ENCODE results near the gene ZNF221.
"Not testable (repeated sequence)": the region's sequence is repeated elsewhere in the genome, so short reads cannot be mapped to it uniquely, and the experiment has no call there.

The ZNF221 gene

GRCh38 chr19:43950834-43951645 is at the start of gene ZNF221:
Gene ZNF221, plus strand, starts transcription at chr19:43951228. Its CDS starts 11,499 bp downstream, at chr19:43962727.
- in situ Hi-C loops (cut with HindIII; ENCODE audit: low sequenced_read_pairs): no loop called here

- in situ Hi-C loops (cut with HindIII; ENCODE audit: low sequenced_read_pairs): no loop called here
These were observed 49.3 kb upstream of the ZNF221 start for GRCh38 chr19:43901395-43902390.

- in situ Hi-C loops (cut with HindIII; ENCODE audit: low sequenced_read_pairs): no loop called here
These were observed 48.6 kb upstream of the ZNF221 start for GRCh38 chr19:43902399-43902798.

GRCh38 chr19:43905897-43906296 is 45.1 kb upstream of the ZNF221 start:
- in situ Hi-C loops (cut with HindIII; ENCODE audit: low sequenced_read_pairs): no loop called here

- in situ Hi-C loops (cut with HindIII; ENCODE audit: low sequenced_read_pairs): no loop called here
These were observed 44.3 kb upstream of the ZNF221 start for GRCh38 chr19:43906774-43907173.

GRCh38 chr19:43908659-43909058 is 42.4 kb upstream of the ZNF221 start:
- in situ Hi-C loops (cut with HindIII; ENCODE audit: low sequenced_read_pairs): no loop called here

GRCh38 chr19:43910884-43911283 is 40.1 kb upstream of the ZNF221 start:
- in situ Hi-C loops (cut with HindIII; ENCODE audit: low sequenced_read_pairs): no loop called here

- in situ Hi-C loops (cut with HindIII; ENCODE audit: low sequenced_read_pairs): no loop called here
These were observed 37.6 kb upstream of the ZNF221 start for GRCh38 chr19:43913383-43913782.

GRCh38 chr19:43914051-43914450 is 37.0 kb upstream of the ZNF221 start:
- in situ Hi-C loops (cut with HindIII; ENCODE audit: low sequenced_read_pairs): no loop called here

GRCh38 chr19:43923875-43924274 is 27.2 kb upstream of the ZNF221 start:
- in situ Hi-C loops (cut with HindIII; ENCODE audit: low sequenced_read_pairs): no loop called here

GRCh38 chr19:43928820-43929219 is 22.2 kb upstream of the ZNF221 start:
- in situ Hi-C loops (cut with HindIII; ENCODE audit: low sequenced_read_pairs): no loop called here

GRCh38 chr19:43934055-43934984 is 16.7 kb upstream of the ZNF221 start:
- in situ Hi-C loops (cut with HindIII; ENCODE audit: low sequenced_read_pairs): no loop called here

- in situ Hi-C loops (cut with HindIII; ENCODE audit: low sequenced_read_pairs): no loop called here
These were observed 15.9 kb upstream of the ZNF221 start, which contains the start of gene ZNF45 for GRCh38 chr19:43934985-43935708. Gene ZNF45, minus strand, starts transcription at chr19:43935282. Its CDS starts 13,097 bp downstream, at chr19:43922185.

GRCh38 chr19:43936188-43936587 is 14.8 kb upstream of the ZNF221 start:
- in situ Hi-C loops (cut with HindIII; ENCODE audit: low sequenced_read_pairs): no loop called here

- in situ Hi-C loops (cut with HindIII; ENCODE audit: low sequenced_read_pairs): no loop called here
These were observed 11.3 kb upstream of the ZNF221 start for GRCh38 chr19:43939557-43940260.

GRCh38 chr19:43940719-43941118 is 10.3 kb upstream of the ZNF221 start:
- in situ Hi-C loops (cut with HindIII; ENCODE audit: low sequenced_read_pairs): no loop called here

GRCh38 chr19:43941209-43941608 is 9.8 kb upstream of the ZNF221 start:
- in situ Hi-C loops (cut with HindIII; ENCODE audit: low sequenced_read_pairs): no loop called here

- in situ Hi-C loops (cut with HindIII; ENCODE audit: low sequenced_read_pairs): not testable (repeated sequence)
These were observed 3.6 kb upstream of the ZNF221 start for GRCh38 chr19:43947412-43947811.

GRCh38 chr19:43949803-43950202 is 1.2 kb upstream of the ZNF221 start:
- in situ Hi-C loops (cut with HindIII; ENCODE audit: low sequenced_read_pairs): not testable (repeated sequence)

Measured in DLD1 (cell line).